PC-9 (cell line): ENCODE data around the gene TMEM125. TPM values are rescaled to one million over a fixed set of nuclear protein-coding genes. Genes with fewer than 3 reads are reported as not detected.

Experiments used
- BruUV-seq: library from RNA; stranded (reverse); fragments of 400-500 nt; replicated peaks from 2 replicates; lab custom pipeline; 2021; lab: Mats Ljungman, UMichigan
- CTCF ChIA-PET: fragments of 300-600 bp; sonication (Branson Sonifier 250); formaldehyde crosslinking; loops from one replicate; lab custom pipeline; 2022; ENCODE audit warnings: antibody characterized with exemption; lab: Charles Lee
- POLR2A ChIA-PET: fragments of 300-600 bp; sonication (Branson Sonifier 250); formaldehyde crosslinking; loops from one replicate; lab custom pipeline; 2022; ENCODE audit warnings: antibody characterized with exemption; ENCODE audit not compliant: unreplicated experiment; lab: Charles Lee
- DNase-seq, 2 experiments: peaks; one replicate each; pipeline versions ENCODE4 v3.0.0 to v3.0.0-alpha.2; 2015 to 2022; ENCODE audit warnings: mixed read lengths in 1 of 2
- H2AFZ ChIP-seq: fragments of 200-600 bp; sonication (generic); 2 replicates; pipeline ENCODE4 v1.8.1; 2017; ENCODE audit warnings: antibody characterized with exemption
- H3F3A ChIP-seq: fragments of 200-600 bp; sonication (generic); 2 replicates; pipeline ENCODE4 v1.8.1; 2017; ENCODE audit warnings: antibody characterized with exemption, mild to moderate bottlenecking, low read depth; ENCODE audit not compliant: insufficient read depth
- H3K27ac ChIP-seq: fragments of 200-600 bp; sonication (generic); 2 replicates; pipeline ENCODE4 v1.6.1; 2016; ENCODE audit warnings: mixed run types
- H3K27me3 ChIP-seq: fragments of 200-600 bp; sonication (generic); 2 replicates; pipeline ENCODE4 v1.6.1; 2016; ENCODE audit warnings: low read depth, mixed run types; ENCODE audit not compliant: insufficient read depth
- H3K36me3 ChIP-seq: fragments of 200-600 bp; sonication (generic); 2 replicates; pipeline ENCODE4 v1.6.1; 2016; ENCODE audit warnings: low read depth, mixed run types
- H3K4me1 ChIP-seq: fragments of 200-600 bp; sonication (generic); replicated peaks from 2 replicates; pipeline ENCODE4 v1.6.1; 2016; ENCODE audit warnings: mixed run types; ENCODE audit not compliant: insufficient read depth
- H3K4me2 ChIP-seq: fragments of 200-600 bp; sonication (generic); 2 replicates; pipeline ENCODE4 v1.6.1; 2017; ENCODE audit warnings: mixed run types
- H3K4me3 ChIP-seq: fragments of 200-600 bp; sonication (generic); 2 replicates; pipeline ENCODE4 v1.6.1; 2016; ENCODE audit warnings: mixed run types
- H3K79me2 ChIP-seq: fragments of 200-600 bp; sonication (generic); 2 replicates; pipeline ENCODE4 v1.6.1; 2017; ENCODE audit warnings: low read depth, mixed run types
- H3K9me2 ChIP-seq: fragments of 200-600 bp; sonication (generic); 2 replicates; pipeline ENCODE4 v1.8.1; 2017; ENCODE audit warnings: mild to moderate bottlenecking; ENCODE audit not compliant: insufficient read depth
- H3K9me3 ChIP-seq: fragments of 200-600 bp; sonication (generic); 2 replicates; pipeline ENCODE4 v1.8.1; 2016; ENCODE audit warnings: low read depth; ENCODE audit not compliant: insufficient read depth
- H4K20me1 ChIP-seq: fragments of 200-600 bp; sonication (generic); 2 replicates; pipeline ENCODE4 v1.8.1; 2017; ENCODE audit not compliant: insufficient read depth
- CTCF ChIP-seq: fragments of 200-600 bp; sonication (generic); conservative IDR thresholded peaks from 2 replicates; pipeline ENCODE4 v1.6.1; 2017; ENCODE audit warnings: mixed run types, antibody characterized with exemption, mild to moderate bottlenecking, moderate library complexity
- EZH2 ChIP-seq: fragments of 200-600 bp; sonication (generic); IDR thresholded peaks from 2 replicates; pipeline ENCODE4 v1.8.0; 2017; ENCODE audit warnings: antibody characterized with exemption, low read depth
- intact Hi-C: fragments of 100-400 bp; cut with micrococcal nuclease; formaldehyde crosslinking; loops from one replicate; pipeline ENCODE4 v1.10.0; 2022; ENCODE audit not compliant: unreplicated experiment
- total RNA-seq: library from RNA; stranded (reverse); gene quantifications from 2 replicates; pipeline ENCODE4 v1.2.3, GENCODE V29; 2021

Gene TMEM125
- total RNA-seq, 1 experiment from 2014 or later, result 55.6 TPM

GRCh38 chr1:43235040-43235439, 34.7 kb upstream of the TMEM125 start:
- DNase-seq, result no peak
- Histone ChIP-seq H4K20me1 (no peaks in the 10 kb centered on the region), H3K36me3 (no peaks in the 10 kb centered on the region), H3K27me3 (no peaks in the 10 kb centered on the region), H3K79me2 (no peaks in the 10 kb centered on the region), H3F3A (no peaks in the 10 kb centered on the region), H2AFZ (no peak overlapping the region), H3K4me2 (no peak overlapping the region), H3K4me1 (peaks cover 10% of the 10 kb centered on the region), H3K27ac (no peak overlapping the region), H3K4me3 (no peak overlapping the region), H3K9me2 (no peaks in the 10 kb centered on the region), H3K9me3 (no peaks in the 10 kb centered on the region)
- TF ChIP-seq CTCF (no peak), EZH2 (no peak)
- intact Hi-C loops, result no loop called here
- ChIA-PET POLR2A (no interaction called here), CTCF (interaction anchor here (0.7 kb wide), 1 partner anchor 142 kb away, joined by 3 read pairs; no protein-coding TSS in a partner anchor)
- BruUV-seq, result no TSS peak

GRCh38 chr1:43235451-43236121, 34.2 kb upstream of the TMEM125 start:
- H3K9me2 ChIP-seq, result no peaks in the 10 kb centered on the region
- intact Hi-C loops, result no loop called here
- no peaks in the 10 kb centered on the region for H3K27me3 ChIP-seq
- CTCF ChIA-PET, result interaction anchor here (0.7 kb wide), 1 partner anchor 142 kb away, joined by 3 read pairs; no protein-coding TSS in a partner anchor
- H3K4me1 ChIP-seq, result peaks cover 10% of the 10 kb centered on the region
- H3K4me3 ChIP-seq, result no peak overlapping the region
- no peak overlapping the region for H3K27ac ChIP-seq
- no peaks in the 10 kb centered on the region for H3K36me3 ChIP-seq
- POLR2A ChIA-PET, result no interaction called here
- H2AFZ ChIP-seq, result no peak overlapping the region
- no peaks in the 10 kb centered on the region for H3F3A ChIP-seq
- H3K4me2 ChIP-seq, result no peak overlapping the region
- no peaks in the 10 kb centered on the region for H3K79me2 ChIP-seq
- H3K9me3 ChIP-seq, result no peaks in the 10 kb centered on the region
- BruUV-seq, result no TSS peak
- TF ChIP-seq CTCF, result no peak
- TF ChIP-seq EZH2, result no peak
- DNase-seq, result peak in 1 of 2 experiments; percentile 18
- no peaks in the 10 kb centered on the region for H4K20me1 ChIP-seq

- Histone ChIP-seq H3K27me3 (no peaks in the 10 kb centered on the region), H3K4me2 (no peak overlapping the region), H3K79me2 (no peaks in the 10 kb centered on the region), H3K36me3 (no peaks in the 10 kb centered on the region), H3F3A (peaks cover 4% of the 10 kb centered on the region; the same call in 1 of the 2 replicates), H3K4me3 (no peak overlapping the region), H2AFZ (no peak overlapping the region), H3K9me3 (no peaks in the 10 kb centered on the region), H3K4me1 (peaks cover 17% of the 10 kb centered on the region), H3K27ac (no peak overlapping the region), H3K9me2 (no peaks in the 10 kb centered on the region), H4K20me1 (no peaks in the 10 kb centered on the region)
- TF ChIP-seq CTCF (no peak), EZH2 (no peak)
- no TSS peak for BruUV-seq
- intact Hi-C loops, result no loop called here
- POLR2A ChIA-PET, result no interaction called here
- CTCF ChIA-PET, result no interaction called here
- DNase-seq, result no peak
These were observed 32.7 kb upstream of the TMEM125 start for GRCh38 chr1:43237121-43237520.
